ENCODE data around the gene TBC1D10A.

GRCh38 chr22:30305906-30306626 is 20.7 kb downstream of the TBC1D10A start:
- no peak for TF ChIP-seq CTCF (IDR thresholded peaks at IDR 0.05; ENCODE audit: insufficient read depth, low read depth, low read length)
- no peak for TF ChIP-seq EZH2 (IDR thresholded peaks at IDR 0.05; ENCODE audit: insufficient read depth, low read length)

Data from astrocyte (in vitro differentiated cells and primary cell).